OCI-LY1 (cell line): ENCODE results near the gene SEPTIN2.

ENCODE experiments used
- EZH2 ChIP-seq: fragments of 200-600 bp; sonication (generic), shearing (Covaris generic); IDR thresholded peaks from 2 replicates; pipeline ENCODE4 v1.8.0; 2017; ENCODE audit warnings: borderline replicate concordance, mixed run types, mild to moderate bottlenecking, antibody characterized with exemption, low read length, moderate library complexity, mixed read lengths
- TF ChIP-seq, protein P1 (sequence below): fragments of 200-600 bp; sonication (generic), shearing (Covaris generic); IDR thresholded peaks from 2 replicates; pipeline ENCODE4 v1.5.1; 2017; ENCODE audit warnings: mild to moderate bottlenecking, antibody characterized with exemption, low read length, moderate library complexity, mixed read lengths

DNA sequence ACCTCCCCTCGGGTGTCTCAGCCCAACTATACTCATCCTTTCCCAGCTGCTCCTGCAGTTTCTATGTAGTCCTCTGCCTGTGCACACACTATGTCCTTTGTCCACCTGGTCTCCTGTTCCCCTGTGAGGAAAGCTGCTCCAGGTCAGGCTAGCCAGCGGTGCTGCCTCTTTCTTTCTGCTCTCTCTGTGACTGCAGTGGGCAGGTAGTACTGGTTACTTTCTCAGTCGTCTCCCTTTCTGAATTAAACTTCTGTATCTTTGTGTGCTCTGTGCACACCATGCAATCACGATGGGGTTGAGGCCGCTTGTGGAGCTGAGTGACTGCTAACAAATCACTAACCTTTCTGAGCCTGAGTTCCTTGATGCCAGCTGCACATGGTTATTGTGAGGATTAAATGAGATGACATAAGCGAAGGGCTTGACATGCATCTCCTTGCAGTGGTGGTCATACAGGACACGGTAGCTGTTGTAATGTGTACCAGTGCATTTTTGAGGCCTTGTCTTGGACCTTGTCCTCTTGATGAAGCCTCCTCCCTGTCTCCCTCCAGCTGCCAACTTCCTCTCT lies 43.8 kb downstream of the SEPTIN2 start:
- TF ChIP-seq, protein P1, sequence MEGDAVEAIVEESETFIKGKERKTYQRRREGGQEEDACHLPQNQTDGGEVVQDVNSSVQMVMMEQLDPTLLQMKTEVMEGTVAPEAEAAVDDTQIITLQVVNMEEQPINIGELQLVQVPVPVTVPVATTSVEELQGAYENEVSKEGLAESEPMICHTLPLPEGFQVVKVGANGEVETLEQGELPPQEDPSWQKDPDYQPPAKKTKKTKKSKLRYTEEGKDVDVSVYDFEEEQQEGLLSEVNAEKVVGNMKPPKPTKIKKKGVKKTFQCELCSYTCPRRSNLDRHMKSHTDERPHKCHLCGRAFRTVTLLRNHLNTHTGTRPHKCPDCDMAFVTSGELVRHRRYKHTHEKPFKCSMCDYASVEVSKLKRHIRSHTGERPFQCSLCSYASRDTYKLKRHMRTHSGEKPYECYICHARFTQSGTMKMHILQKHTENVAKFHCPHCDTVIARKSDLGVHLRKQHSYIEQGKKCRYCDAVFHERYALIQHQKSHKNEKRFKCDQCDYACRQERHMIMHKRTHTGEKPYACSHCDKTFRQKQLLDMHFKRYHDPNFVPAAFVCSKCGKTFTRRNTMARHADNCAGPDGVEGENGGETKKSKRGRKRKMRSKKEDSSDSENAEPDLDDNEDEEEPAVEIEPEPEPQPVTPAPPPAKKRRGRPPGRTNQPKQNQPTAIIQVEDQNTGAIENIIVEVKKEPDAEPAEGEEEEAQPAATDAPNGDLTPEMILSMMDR, result no peak
- no peak for TF ChIP-seq EZH2
